Measurements from ENCODE around the gene HAUS7.
A peak's percentile ranks its signal among the peaks of the same experiment; 100 is the strongest.

GRCh38 chrX:153470411-153471363, at the start of gene HAUS7:
- TF ChIP-seq SP1 (IDR thresholded peaks at IDR 0.05), result no peak
- TF ChIP-seq ZNF384 (IDR thresholded peaks at IDR 0.05), result no peak
- no peak for TF ChIP-seq SUZ12 (IDR thresholded peaks at IDR 0.05)
- no peak for TF ChIP-seq TARDBP (IDR thresholded peaks at IDR 0.05)
- no peak for TF ChIP-seq HDGF (IDR thresholded peaks at IDR 0.05; ENCODE audit: borderline replicate concordance)
- TF ChIP-seq BHLHE40 (IDR thresholded peaks at IDR 0.05; ENCODE audit: borderline replicate concordance), result no peak
- TF ChIP-seq FOXM1 (IDR thresholded peaks at IDR 0.05; ENCODE audit: borderline replicate concordance), result no peak
- no peak for TF ChIP-seq NFRKB (IDR thresholded peaks at IDR 0.05)
- TF ChIP-seq L3MBTL2 (conservative IDR thresholded peaks at IDR 0.05), result peak; percentile 81
- TF ChIP-seq ARNT (IDR thresholded peaks at IDR 0.05), result no peak
- TF ChIP-seq PKNOX1 (IDR thresholded peaks at IDR 0.05), result peak; percentile 98
- no peak for TF ChIP-seq FOXA1 (IDR thresholded peaks at IDR 0.05)

All from HEK293T (cell line).